GM18507 (cell line): ENCODE data around the gene CCDC93.

Experiments
- DNase-seq: peaks from one replicate; pipeline ENCODE4 v3.0.0; 2011; ENCODE audit warnings: low read depth; ENCODE audit not compliant: insufficient read length; ENCODE audit errors: extremely low spot score
- FAIRE-seq: peaks from 2 replicates; lab custom pipeline; 2011; peaks lifted over from hg19 to GRCh38; lab: Jason Lieb, UNC

Gene CCDC93, protein sequence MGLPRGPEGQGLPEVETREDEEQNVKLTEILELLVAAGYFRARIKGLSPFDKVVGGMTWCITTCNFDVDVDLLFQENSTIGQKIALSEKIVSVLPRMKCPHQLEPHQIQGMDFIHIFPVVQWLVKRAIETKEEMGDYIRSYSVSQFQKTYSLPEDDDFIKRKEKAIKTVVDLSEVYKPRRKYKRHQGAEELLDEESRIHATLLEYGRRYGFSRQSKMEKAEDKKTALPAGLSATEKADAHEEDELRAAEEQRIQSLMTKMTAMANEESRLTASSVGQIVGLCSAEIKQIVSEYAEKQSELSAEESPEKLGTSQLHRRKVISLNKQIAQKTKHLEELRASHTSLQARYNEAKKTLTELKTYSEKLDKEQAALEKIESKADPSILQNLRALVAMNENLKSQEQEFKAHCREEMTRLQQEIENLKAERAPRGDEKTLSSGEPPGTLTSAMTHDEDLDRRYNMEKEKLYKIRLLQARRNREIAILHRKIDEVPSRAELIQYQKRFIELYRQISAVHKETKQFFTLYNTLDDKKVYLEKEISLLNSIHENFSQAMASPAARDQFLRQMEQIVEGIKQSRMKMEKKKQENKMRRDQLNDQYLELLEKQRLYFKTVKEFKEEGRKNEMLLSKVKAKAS

GRCh38 chr2:118013724-118014491 lies at the start of gene CCDC93:
CCDC93 (minus strand) TSS chr2:118014070; CDS start chr2:118013995, 75 bp downstream.
- FAIRE-seq: peak; percentile 67
- peak; percentile 97 for DNase-seq

DNA sequence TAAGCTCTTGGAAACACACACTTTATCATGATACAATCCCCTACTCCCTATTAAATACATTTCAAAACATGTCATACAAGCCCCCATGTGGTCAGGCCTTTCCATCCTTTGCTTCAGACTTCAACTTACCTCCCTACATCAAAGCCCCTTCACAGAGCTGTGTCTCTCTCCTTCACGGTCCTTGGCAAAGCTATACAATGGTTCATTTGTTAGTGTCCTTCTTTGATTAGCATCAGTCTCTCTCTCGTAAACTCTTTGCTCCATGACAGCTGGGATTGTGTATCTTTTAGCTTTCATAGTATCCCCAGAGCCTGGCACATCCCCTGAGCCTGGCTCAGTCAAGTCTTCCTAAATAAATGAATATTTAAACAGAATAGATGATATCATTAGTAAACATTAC lies 48.8 kb upstream of the CCDC93 start:
- FAIRE-seq: no peak
- no peak for DNase-seq

DNA sequence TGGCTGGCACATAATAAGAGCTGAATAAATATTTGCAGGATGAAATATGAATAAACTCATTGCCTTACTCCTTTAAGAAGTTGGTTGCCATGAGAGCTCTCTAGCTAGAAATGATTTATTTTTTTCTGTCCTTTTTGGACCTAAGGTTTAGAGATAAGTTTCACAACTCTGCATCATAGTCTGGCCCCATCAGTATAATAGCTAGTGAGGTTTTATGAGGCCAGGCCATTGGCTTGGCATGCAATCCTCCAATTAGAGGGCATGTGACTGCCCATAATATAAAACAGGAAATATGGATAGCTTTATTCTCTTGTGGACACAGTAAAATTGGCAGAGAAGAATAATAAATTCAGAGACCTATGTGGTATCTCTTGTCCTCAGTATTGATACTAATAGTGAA lies 48.2 kb upstream of the CCDC93 start:
- FAIRE-seq (no peak), DNase-seq (no peak)

DNA sequence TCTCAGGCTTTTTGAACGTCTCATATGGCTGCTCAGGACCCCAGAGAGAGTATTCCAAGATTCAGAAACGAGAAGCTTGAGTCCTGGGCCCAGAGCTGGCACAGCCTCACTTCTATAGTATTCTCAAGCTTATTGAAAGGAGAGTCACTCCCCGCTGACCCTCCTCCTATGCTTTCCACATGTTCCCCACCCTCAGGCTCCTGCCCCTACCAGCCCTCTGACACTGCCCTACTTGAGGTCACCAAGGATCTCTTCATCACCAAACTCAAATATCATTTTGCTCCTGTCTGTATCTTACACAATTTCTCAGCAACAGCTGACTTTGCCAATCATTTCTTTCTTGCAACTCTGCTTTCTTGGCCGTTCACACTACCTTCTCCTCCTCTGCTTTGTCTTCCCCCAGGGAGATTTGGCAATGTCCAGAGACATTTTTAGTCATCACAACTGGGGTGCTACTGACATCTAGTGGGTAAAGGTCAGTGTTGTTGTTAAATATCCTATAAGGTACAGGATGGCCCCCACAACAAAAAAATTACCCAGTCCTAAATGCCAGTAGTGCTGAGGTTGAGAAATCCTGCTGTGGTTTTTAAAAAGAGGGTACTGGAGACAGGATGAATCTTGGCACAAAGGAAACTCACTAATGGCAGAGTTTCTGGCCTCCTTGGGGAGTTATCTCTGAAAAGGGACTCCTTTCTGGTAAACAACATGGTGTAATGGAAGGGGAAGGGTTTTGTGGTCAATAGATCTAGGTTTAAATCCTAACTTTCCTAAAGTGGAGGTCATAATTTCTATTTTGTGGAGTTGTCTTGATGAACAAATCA lies 47.5 kb upstream of the CCDC93 start:
- FAIRE-seq (peak; percentile 92), DNase-seq (peak; percentile 9)

DNA sequence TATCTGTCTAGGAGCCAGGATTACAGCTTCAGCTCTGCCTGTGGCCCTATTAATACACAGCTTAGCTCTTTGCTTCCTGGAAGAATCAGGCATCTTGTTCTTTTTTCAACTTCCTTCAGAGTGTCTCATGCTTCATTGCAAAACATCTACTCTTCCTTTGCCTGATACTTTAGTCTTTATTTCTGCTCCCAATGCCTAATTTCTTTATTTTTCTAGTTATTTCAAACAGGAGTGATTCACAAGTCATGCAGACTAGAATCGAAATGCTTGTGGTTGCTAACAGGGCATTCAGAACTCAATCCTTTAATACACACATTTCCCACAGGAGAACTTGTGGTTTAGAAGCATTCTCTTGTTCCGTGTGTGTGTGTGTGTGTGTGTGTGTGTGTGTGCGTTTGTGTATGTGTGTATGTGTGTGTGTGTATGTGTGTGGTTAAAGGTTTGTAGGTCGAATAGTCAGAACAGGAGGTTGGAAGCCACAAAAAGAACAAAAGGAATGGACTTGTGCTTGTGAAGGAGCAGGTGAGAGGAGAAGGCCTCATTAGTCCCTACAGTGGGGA lies 46.1 kb upstream of the CCDC93 start:
- FAIRE-seq: peak; percentile 86

GRCh38 chr2:118058951-118059350 lies 45.1 kb upstream of the CCDC93 start:
- no peak for FAIRE-seq
- DNase-seq: no peak

More for the DNA sequence above, 46.1 kb upstream of the CCDC93 start:
- DNase-seq: no peak

GRCh38 chr2:118056801-118057200 lies 42.9 kb upstream of the CCDC93 start:
- FAIRE-seq: no peak
- DNase-seq: no peak

DNA sequence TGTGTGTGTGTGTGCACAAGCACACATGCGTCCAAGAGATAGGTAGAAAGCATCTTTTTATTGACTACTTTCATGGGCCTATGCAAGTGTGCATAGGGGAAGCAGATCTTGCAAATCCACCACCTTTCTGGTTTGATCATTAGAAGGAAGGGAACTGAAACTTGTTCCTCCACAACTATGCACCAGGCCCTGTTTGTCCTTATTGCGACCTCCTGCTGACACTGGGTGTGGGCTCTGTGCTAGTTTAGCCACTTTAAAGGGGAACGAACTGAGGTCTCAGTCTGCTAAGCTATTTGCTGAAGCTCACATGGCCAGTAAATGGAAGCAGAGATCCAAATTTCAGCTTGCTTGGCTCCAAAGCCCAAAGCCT lies 42.3 kb upstream of the CCDC93 start:
- peak; percentile 5 for DNase-seq
- FAIRE-seq: no peak

GRCh38 chr2:118055512-118056164 lies 41.8 kb upstream of the CCDC93 start:
- no peak for DNase-seq
- peak; percentile 96 for FAIRE-seq

DNA sequence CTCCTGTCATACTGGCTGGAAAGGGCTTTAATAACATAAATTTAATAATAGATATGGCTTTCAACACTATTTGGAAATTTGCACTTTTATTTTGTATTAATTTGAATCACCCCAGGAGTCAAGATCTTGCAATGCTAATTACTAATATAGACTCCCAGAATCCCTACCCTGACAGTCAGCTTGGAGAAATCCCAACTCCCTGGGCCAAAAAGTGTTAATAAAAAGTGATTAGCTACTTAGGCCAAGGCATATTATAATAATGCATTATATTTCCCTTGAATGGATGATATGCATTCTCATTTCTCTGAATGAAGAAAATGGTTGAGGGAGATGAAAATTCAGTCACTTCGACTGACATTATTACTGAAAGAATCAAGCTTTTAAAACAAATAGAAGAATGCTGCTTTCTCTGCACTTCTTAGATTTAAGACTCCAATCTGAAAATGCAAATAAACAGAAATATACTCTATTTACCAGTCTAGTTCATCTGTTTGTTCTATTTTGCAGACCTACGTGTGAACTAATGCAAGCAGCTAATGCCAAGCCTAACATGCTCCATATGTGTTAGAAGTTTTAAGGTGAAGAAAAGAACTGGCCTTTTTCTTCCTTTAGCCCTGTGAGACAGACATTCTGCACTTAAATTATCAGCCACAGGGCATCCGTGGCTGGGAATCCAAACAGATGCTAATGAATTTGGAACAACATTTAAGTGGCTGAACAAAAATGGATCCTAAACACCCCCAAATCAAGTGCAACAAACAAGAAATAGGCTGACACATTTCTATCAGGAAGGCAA lies 40.5 kb upstream of the CCDC93 start:
- DNase-seq (no peak), FAIRE-seq (no peak)

- no peak for FAIRE-seq
- no peak for DNase-seq
Observed at GRCh38 chr2:118053681-118054080, 39.8 kb upstream of the CCDC93 start.

DNA sequence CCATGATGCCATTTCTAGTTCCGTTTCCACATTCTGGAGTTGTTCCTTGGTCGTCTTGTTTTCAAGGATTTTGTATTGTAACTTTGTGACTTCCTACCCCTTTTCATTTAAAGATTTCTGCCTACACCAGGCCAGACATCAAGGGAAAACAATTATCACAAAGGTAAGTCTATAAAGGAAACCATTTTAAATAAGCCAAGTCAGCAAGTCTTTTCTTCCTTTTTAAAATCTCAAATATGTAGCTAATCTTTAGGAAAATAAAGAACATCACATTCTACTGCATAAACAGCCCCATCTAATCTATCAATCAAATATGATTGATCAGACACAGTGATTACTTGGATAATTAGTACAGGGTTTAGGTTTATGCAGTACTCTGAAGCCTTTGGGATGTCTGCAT lies 38.6 kb upstream of the CCDC93 start:
- FAIRE-seq: no peak
- DNase-seq: no peak

GRCh38 chr2:118051826-118052358 lies 38.0 kb upstream of the CCDC93 start:
- FAIRE-seq (no peak), DNase-seq (no peak)

GRCh38 chr2:118050974-118051373 lies 37.1 kb upstream of the CCDC93 start:
- no peak for DNase-seq
- no peak for FAIRE-seq

DNA sequence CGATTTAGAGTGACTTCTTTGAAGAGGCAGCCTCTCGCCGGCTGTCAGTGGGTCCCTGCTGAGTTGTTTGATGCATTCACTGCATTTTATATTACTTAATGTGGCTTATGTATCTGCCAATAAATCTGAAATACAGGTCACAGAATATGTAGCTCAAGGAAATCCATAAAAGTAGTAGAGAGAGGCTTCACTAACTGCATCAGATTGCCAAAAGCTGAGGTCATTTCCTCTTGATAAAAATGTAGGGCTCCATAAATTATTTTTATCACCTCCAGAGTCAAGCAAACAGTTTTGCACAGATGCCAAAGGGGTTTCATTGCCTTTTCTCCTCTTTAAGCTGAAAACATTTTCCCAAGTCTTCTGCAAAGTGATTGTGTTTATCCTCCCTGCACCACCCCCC lies 36.5 kb upstream of the CCDC93 start:
- FAIRE-seq: no peak
- no peak for DNase-seq

DNA sequence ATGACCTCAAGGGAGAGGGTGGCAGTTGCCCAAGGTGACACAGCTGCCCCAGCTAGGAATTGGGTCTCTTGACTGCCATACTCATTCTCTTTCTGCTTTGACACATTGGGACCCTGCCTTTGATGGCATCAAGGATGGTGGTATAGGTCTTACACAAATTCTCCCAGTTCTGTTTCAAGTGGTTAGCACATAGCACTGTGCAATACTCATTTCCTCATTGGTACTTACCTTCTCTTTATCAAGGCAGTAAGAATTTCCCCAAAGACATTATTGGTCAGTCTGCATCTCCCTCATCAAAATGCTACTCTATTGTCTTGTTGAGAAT lies 35.9 kb upstream of the CCDC93 start:
- DNase-seq (no peak), FAIRE-seq (peak; percentile 64)

DNA sequence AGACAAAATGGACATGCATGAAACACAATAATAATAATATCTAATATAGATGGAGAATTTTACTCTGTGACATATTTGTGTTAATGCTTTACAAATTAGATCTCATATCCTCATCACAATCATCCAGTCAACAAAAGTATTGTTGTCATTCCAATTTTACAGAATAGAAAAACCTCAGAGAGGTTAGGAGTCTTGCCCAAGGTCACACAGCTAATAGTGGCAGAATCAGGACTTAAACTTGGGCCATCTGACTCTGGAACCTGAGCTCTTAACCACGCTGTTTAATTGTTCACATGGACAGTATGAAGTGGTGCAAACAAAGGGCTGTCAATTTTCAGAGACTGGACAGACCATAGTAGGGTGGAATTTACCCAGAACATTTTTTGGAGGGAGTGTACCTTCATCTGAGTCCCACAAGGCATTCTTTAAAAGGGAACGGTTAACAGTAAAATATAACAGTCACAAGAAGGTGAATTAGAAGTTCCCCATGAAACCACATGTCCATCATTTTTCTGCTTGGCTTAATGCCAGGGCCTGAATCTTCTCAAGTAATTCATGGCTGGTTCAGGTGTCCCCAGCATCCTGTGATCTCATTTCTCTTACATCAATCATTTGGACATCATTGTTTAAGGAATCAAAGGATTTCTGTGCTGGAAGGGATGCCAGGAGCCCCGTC lies 35.4 kb upstream of the CCDC93 start:
- peak; percentile 64 for FAIRE-seq

More for the DNA sequence above, 35.4 kb upstream of the CCDC93 start:
- DNase-seq: no peak
